Parathyroid adenoma (tissue), 2 donors: Measurements from ENCODE around the gene ITPR2.

Experiments used
- H2AFZ ChIP-seq: fragments of 300-600 bp; sonication (generic); one replicate; pipeline ENCODE4 v1.7.0; 2017; ENCODE audit warnings: antibody characterized with exemption, mild to moderate bottlenecking
- H3K27ac ChIP-seq: fragments of 300-600 bp; sonication (generic); one replicate; pipeline ENCODE4 v1.7.0; 2017
- H3K27me3 ChIP-seq: fragments of 300-600 bp; sonication (generic); one replicate; pipeline ENCODE4 v1.7.0; 2017; ENCODE audit warnings: low read length; ENCODE audit not compliant: control insufficient read depth, insufficient read depth
- H3K36me3 ChIP-seq: fragments of 300-600 bp; sonication (generic); one replicate; pipeline ENCODE4 v1.7.0; 2017; ENCODE audit warnings: low read length; ENCODE audit not compliant: control insufficient read depth, insufficient read depth
- H3K4me1 ChIP-seq: fragments of 300-600 bp; sonication (generic); one replicate; pipeline ENCODE4 v1.7.0; 2017; ENCODE audit warnings: control low read depth
- H3K4me2 ChIP-seq: fragments of 300-600 bp; sonication (generic); one replicate; pipeline ENCODE4 v1.7.0; 2017; ENCODE audit warnings: low read length
- H3K4me3 ChIP-seq: fragments of 300-600 bp; sonication (generic); one replicate; pipeline ENCODE4 v1.7.0; 2017; ENCODE audit warnings: low read depth, low read length
- H3K79me2 ChIP-seq: fragments of 300-600 bp; sonication (generic); one replicate; pipeline ENCODE4 v1.7.0; 2017; ENCODE audit warnings: control low read depth
- H3K9ac ChIP-seq: fragments of 300-600 bp; sonication (generic); one replicate; pipeline ENCODE4 v1.7.0; 2017; ENCODE audit warnings: mild to moderate bottlenecking
- H3K9me3 ChIP-seq: fragments of 300-600 bp; sonication (generic); one replicate; pipeline ENCODE4 v1.7.0; 2017; ENCODE audit warnings: low read length; ENCODE audit not compliant: control insufficient read depth
- TF ChIP-seq, protein P1 (sequence below): fragments of 300-600 bp; sonication (generic); IDR thresholded peaks from one replicate; pipeline ENCODE4 v1.7.0; 2017; ENCODE audit warnings: antibody characterized with exemption, mild to moderate bottlenecking
- donor health status: primary hyperparathyroidism.

The ITPR2 gene

DNA sequence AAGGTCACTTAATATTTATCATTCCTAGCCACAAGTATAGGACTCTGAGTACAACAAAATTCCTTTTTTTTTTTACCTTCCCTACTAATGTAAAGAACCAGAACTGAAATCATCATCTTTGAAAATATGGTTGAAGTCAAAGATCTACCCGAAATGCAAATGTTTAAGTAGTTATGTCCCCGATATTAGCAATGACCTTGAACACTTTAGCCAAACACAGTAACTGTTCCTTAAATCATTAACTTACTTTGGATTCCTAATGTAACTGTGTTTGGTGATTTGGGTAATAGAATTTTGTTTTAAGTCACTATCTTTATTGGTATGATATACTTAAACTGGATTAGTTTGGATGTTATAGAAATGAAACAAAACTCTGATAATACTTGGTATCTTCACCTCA lies 14.4 kb downstream of the ITPR2 start:
- H3K9me3 ChIP-seq: no peaks in the 10 kb centered on the region
- H3K9ac ChIP-seq: no peak overlapping the region
- H3K4me3 ChIP-seq: no peak overlapping the region
- H3K27ac ChIP-seq: no peak overlapping the region
- no peaks in the 10 kb centered on the region for H3K27me3 ChIP-seq
- no peak overlapping the region for H2AFZ ChIP-seq
- H3K79me2 ChIP-seq: peaks cover 11% of the 10 kb centered on the region
- H3K36me3 ChIP-seq: no peaks in the 10 kb centered on the region
- TF ChIP-seq, protein P1, sequence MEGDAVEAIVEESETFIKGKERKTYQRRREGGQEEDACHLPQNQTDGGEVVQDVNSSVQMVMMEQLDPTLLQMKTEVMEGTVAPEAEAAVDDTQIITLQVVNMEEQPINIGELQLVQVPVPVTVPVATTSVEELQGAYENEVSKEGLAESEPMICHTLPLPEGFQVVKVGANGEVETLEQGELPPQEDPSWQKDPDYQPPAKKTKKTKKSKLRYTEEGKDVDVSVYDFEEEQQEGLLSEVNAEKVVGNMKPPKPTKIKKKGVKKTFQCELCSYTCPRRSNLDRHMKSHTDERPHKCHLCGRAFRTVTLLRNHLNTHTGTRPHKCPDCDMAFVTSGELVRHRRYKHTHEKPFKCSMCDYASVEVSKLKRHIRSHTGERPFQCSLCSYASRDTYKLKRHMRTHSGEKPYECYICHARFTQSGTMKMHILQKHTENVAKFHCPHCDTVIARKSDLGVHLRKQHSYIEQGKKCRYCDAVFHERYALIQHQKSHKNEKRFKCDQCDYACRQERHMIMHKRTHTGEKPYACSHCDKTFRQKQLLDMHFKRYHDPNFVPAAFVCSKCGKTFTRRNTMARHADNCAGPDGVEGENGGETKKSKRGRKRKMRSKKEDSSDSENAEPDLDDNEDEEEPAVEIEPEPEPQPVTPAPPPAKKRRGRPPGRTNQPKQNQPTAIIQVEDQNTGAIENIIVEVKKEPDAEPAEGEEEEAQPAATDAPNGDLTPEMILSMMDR: no peak
- peaks cover 4% of the 10 kb centered on the region for H3K4me1 ChIP-seq
- H3K4me2 ChIP-seq: no peak overlapping the region

DNA sequence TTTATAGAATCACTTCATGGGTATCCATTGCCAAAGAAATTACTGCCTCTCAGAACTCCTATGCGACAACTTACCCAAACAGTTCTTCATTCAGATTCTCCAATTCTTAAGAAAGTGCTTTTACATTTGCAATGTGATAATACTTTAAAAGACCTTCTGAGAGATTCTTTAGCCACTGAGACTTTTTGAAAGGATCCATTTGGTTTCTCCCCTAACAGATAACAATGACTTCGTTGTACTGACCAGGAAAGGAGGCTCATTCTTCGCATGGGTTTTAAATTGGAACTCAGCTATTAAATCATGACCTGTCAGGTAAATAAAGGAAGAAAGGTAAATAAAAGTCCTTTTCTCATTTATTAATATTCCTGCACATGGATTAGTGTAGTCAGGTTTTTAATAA lies 14.8 kb downstream of the ITPR2 start:
- Histone ChIP-seq H3K4me2 (no peak overlapping the region), H3K27ac (no peak overlapping the region), H3K4me3 (no peak overlapping the region), H3K27me3 (no peaks in the 10 kb centered on the region), H3K79me2 (peaks cover 13% of the 10 kb centered on the region), H3K4me1 (peaks cover 4% of the 10 kb centered on the region), H3K9ac (no peak overlapping the region), H3K9me3 (no peaks in the 10 kb centered on the region), H2AFZ (no peak overlapping the region), H3K36me3 (no peaks in the 10 kb centered on the region)
- TF ChIP-seq, protein P1: no peak

DNA sequence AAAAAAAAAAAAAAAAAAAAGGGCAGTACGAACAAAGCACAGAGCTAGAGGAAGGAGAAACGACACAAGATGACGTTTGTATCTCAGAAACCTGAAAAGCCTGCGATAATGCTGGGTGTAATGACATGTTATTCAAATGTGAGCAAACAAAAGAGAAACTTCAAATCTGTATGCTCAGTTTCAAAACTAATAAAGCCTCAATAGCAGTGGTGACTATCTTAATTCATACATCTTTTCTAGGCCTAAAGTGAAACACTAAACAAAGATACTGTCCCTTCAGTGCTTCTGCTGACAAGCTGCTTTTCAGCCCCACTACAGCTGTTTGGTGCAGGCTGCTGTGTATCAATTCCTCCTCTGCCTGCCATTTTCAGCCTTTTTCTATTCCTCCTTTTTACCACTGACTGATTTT lies 15.8 kb downstream of the ITPR2 start:
- no peaks in the 10 kb centered on the region for H3K36me3 ChIP-seq
- no peak overlapping the region for H3K4me3 ChIP-seq
- peaks cover 4% of the 10 kb centered on the region for H3K4me1 ChIP-seq
- no peak overlapping the region for H2AFZ ChIP-seq
- H3K9ac ChIP-seq: no peak overlapping the region
- TF ChIP-seq, protein P1: no peak
- H3K9me3 ChIP-seq: no peaks in the 10 kb centered on the region
- H3K27ac ChIP-seq: no peak overlapping the region
- H3K27me3 ChIP-seq: no peaks in the 10 kb centered on the region
- H3K4me2 ChIP-seq: no peak overlapping the region
- H3K79me2 ChIP-seq: peaks cover 17% of the 10 kb centered on the region

DNA sequence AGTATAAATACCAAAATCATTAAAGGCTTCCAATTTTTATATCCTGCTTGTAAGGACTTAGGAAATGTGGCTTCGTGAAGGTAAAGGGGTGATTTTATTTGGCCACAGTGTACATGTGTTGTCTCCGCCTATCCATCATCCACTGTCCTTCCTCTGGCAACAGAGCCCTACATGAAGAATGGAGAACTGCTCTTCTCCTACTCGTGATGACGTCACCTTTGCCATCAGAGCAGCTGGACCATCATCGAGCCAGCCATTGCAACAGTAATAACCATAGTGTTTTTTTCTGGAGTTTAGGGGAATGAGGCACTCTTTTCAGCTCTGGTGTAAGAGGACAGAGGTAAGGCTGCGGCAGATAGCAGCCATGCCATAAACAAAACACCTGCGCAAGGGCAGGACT lies 19.2 kb downstream of the ITPR2 start:
- no peak overlapping the region for H3K27ac ChIP-seq
- no peak overlapping the region for H2AFZ ChIP-seq
- TF ChIP-seq, protein P1: no peak

DNA sequence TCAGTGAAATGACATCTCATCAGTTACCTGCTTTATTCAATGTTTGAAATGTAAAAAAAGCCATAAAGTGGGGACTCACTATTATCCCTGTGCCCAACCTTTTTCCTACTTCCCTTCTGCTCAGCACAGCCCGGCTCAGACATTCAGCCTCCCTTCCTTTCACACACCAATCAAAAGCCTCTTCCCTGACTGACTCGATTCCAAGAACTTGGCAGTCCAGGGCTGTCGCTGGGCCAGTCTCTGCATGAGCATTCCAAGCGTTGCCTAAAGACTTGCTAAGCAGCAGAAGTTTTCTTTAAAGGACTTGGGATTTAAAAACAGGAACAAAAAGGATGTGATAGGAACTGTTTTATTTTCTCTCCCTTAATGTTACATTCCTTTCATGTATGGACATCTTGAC lies 22.7 kb downstream of the ITPR2 start:
- TF ChIP-seq, protein P1: no peak
- Histone ChIP-seq H3K36me3 (no peaks in the 10 kb centered on the region), H3K4me1 (peaks cover 3% of the 10 kb centered on the region), H3K79me2 (peaks cover 20% of the 10 kb centered on the region), H3K9me3 (no peaks in the 10 kb centered on the region), H3K9ac (no peak overlapping the region), H3K4me2 (no peak overlapping the region), H3K27me3 (no peaks in the 10 kb centered on the region), H3K27ac (no peak overlapping the region), H3K4me3 (no peak overlapping the region), H2AFZ (no peak overlapping the region)

More for the DNA sequence above, 19.2 kb downstream of the ITPR2 start:
- H3K4me1 ChIP-seq: peaks cover 3% of the 10 kb centered on the region
- no peak overlapping the region for H3K9ac ChIP-seq
- no peak overlapping the region for H3K4me3 ChIP-seq
- no peaks in the 10 kb centered on the region for H3K36me3 ChIP-seq
- no peaks in the 10 kb centered on the region for H3K9me3 ChIP-seq
- no peak overlapping the region for H3K4me2 ChIP-seq
- H3K79me2 ChIP-seq: peaks cover 18% of the 10 kb centered on the region
- H3K27me3 ChIP-seq: no peaks in the 10 kb centered on the region
